IMR-90 (cell line): Measurements from ENCODE around the gene HSF2BP. TPM values are rescaled to one million over a fixed set of nuclear protein-coding genes. Genes with fewer than 3 reads are reported as not detected.

ENCODE experiments used
- ATAC-seq: fragments of 200-7000 bp; cut with Tn5 transposase; 2 replicates; pipeline ENCODE4 v1.9.1; 2020; ENCODE audit warnings: low read depth, mild to moderate bottlenecking, moderate library complexity
- BruUV-seq: library from RNA; stranded (reverse); fragments of 400-500 nt; replicated peaks from 2 replicates; lab custom pipeline; 2021; lab: Mats Ljungman, UMichigan
- CTCF ChIA-PET: fragments of 300-600 bp; formaldehyde crosslinking; extraction: SDS; loops from one replicate; lab custom pipeline; 2021; ENCODE audit warnings: antibody characterized with exemption; lab: Yijun Ruan, JAX
- POLR2A ChIA-PET: fragments of 300-600 bp; sonication (Branson Sonifier 250); formaldehyde crosslinking; loops from one replicate; lab custom pipeline; 2022; ENCODE audit warnings: antibody characterized with exemption; ENCODE audit not compliant: unreplicated experiment; lab: Charles Lee
- DNase-seq: peaks from one replicate; pipeline ENCODE4 v3.0.0; 2013
- H2AFZ ChIP-seq: replicated peaks from 2 replicates; pipeline ENCODE3; 2013; ENCODE audit warnings: low read length, mild to moderate bottlenecking; ENCODE audit not compliant: poor library complexity
- H2AK5ac ChIP-seq: 2 replicates; pipeline ENCODE4 v1.6.1; 2013; ENCODE audit warnings: low read depth, low read length, inconsistent platforms
- H2AK9ac ChIP-seq: replicated peaks from 2 replicates; pipeline ENCODE3; 2013; ENCODE audit warnings: mild to moderate bottlenecking, low read depth, low read length, moderate library complexity; ENCODE audit not compliant: poor library complexity
- H2BK120ac ChIP-seq: 2 replicates; pipeline ENCODE4 v1.6.1; 2013; ENCODE audit warnings: low read depth, low read length, inconsistent platforms
- H2BK15ac ChIP-seq: 3 replicates; pipeline ENCODE4 v1.6.1; 2013; ENCODE audit warnings: low read depth, low read length, inconsistent platforms
- H2BK20ac ChIP-seq: 2 replicates; pipeline ENCODE4 v1.6.1; 2013; ENCODE audit warnings: low read depth, mild to moderate bottlenecking, inconsistent platforms, low read length, moderate library complexity
- H2BK5ac ChIP-seq: 2 replicates; pipeline ENCODE4 v1.6.1; 2013; ENCODE audit warnings: mild to moderate bottlenecking, low read depth, low read length, inconsistent platforms; ENCODE audit not compliant: poor library complexity, severe bottlenecking
- H3K14ac ChIP-seq: replicated peaks from 2 replicates; pipeline ENCODE4 v1.6.1; 2013; ENCODE audit warnings: low read depth, low read length, inconsistent platforms
- H3K18ac ChIP-seq: 2 replicates; pipeline ENCODE4 v1.6.1; 2013; ENCODE audit warnings: low read depth, low read length, control low read depth
- H3K23ac ChIP-seq: 2 replicates; pipeline ENCODE4 v1.6.1; 2013; ENCODE audit warnings: low read depth, low read length, inconsistent platforms
- H3K27ac ChIP-seq: 2 replicates; pipeline ENCODE4 v1.5.1; 2013; ENCODE audit warnings: mild to moderate bottlenecking, control low read depth, low read length; ENCODE audit not compliant: insufficient read depth
- H3K27me3 ChIP-seq: 2 replicates; pipeline ENCODE4 v1.6.1; 2013; ENCODE audit warnings: low read length; ENCODE audit not compliant: control insufficient read depth, insufficient read depth
- H3K36me3 ChIP-seq: 2 replicates; pipeline ENCODE4 v1.6.1; 2013; ENCODE audit warnings: low read length, mixed read lengths; ENCODE audit not compliant: control insufficient read depth, insufficient read depth
- H3K4ac ChIP-seq: 2 replicates; pipeline ENCODE4 v1.6.1; 2013; ENCODE audit warnings: low read depth, low read length, inconsistent platforms
- H3K4me1 ChIP-seq: 2 replicates; pipeline ENCODE4 v1.6.1; 2013; ENCODE audit warnings: low read length, mixed read lengths; ENCODE audit not compliant: control insufficient read depth, insufficient read depth
- H3K4me2 ChIP-seq: 2 replicates; pipeline ENCODE4 v1.6.1; 2013; ENCODE audit warnings: low read depth, mild to moderate bottlenecking, control low read depth, low read length, moderate library complexity
- H3K4me3 ChIP-seq: 2 replicates; pipeline ENCODE4 v1.5.1; 2013; ENCODE audit warnings: low read depth, mild to moderate bottlenecking, control low read depth, low read length, moderate library complexity; ENCODE audit not compliant: insufficient read depth
- H3K56ac ChIP-seq: 2 replicates; pipeline ENCODE4 v1.6.1; 2013; ENCODE audit warnings: low read length, inconsistent platforms; ENCODE audit not compliant: insufficient read depth; ENCODE audit errors: extremely low read depth
- H3K79me1 ChIP-seq, 2 experiments: 2 replicates each; pipeline ENCODE4 v1.6.1; 2013; ENCODE audit warnings: low read length in 2 of 2, inconsistent platforms in 1 of 2, low read depth in 1 of 2
- H3K9ac ChIP-seq: 2 replicates; pipeline ENCODE4 v1.6.1; 2013; ENCODE audit warnings: low read depth, low read length, control low read depth
- H3K9me1 ChIP-seq: 2 replicates; pipeline ENCODE4 v1.6.1; 2013; ENCODE audit warnings: low read length, inconsistent platforms; ENCODE audit not compliant: insufficient read depth
- H3K9me3 ChIP-seq: 2 replicates; pipeline ENCODE4 v1.6.1; 2013; ENCODE audit warnings: low read length; ENCODE audit not compliant: control insufficient read depth, insufficient read depth
- H4K20me1 ChIP-seq: 2 replicates; pipeline ENCODE4 v1.6.1; 2013; ENCODE audit warnings: low read length, inconsistent platforms; ENCODE audit not compliant: insufficient read depth
- H4K5ac ChIP-seq: 2 replicates; pipeline ENCODE4 v1.6.1; 2013; ENCODE audit warnings: mild to moderate bottlenecking, low read depth, low read length, control low read depth
- H4K8ac ChIP-seq, 2 experiments: 2 replicates each; pipeline ENCODE4 v1.6.1; 2013; ENCODE audit warnings: low read depth in 2 of 2, low read length in 2 of 2, control low read depth in 1 of 2, inconsistent platforms in 1 of 2
- H4K91ac ChIP-seq: 2 replicates; pipeline ENCODE4 v1.6.1; 2013; ENCODE audit warnings: low read depth, low read length, inconsistent platforms; ENCODE audit not compliant: insufficient read depth
- CEBPB ChIP-seq: IDR thresholded peaks from 2 replicates; pipeline ENCODE4 v1.6.1; 2012; ENCODE audit warnings: low read depth, low read length, improper control_type of control experiment
- NFE2L2 ChIP-seq: fragments of 150-350 bp; IDR thresholded peaks from 2 replicates; pipeline ENCODE4 v1.6.1; 2016; ENCODE audit warnings: low read depth, mild to moderate bottlenecking, low read length
- WGBS, 2 experiments: methylation state at CpG; one replicate each; pipeline versions ENCODE4 v1.1.5 to v1.1.7; 2013; ENCODE audit warnings: missing lambda C conversion rate in 2 of 2; ENCODE audit not compliant: insufficient read length in 1 of 2; ENCODE audit errors: extremely low coverage in 2 of 2; 5-methylcytosine and 5-hydroxymethylcytosine counted together
- dilution Hi-C: fragments of 300-500 bp; cut with HindIII; formaldehyde crosslinking; loops from one replicate; pipeline ENCODE4 v1.14.3; 2018; ENCODE audit warnings: low sequenced_read_pairs; ENCODE audit not compliant: unreplicated experiment
- in situ Hi-C: fragments of 300-500 bp; cut with MboI; formaldehyde crosslinking; loops from 3 replicates; pipeline ENCODE4 v1.14.3; 2019; ENCODE audit warnings: low sequenced_read_pairs, inconsistent platforms, mixed read lengths
- intact Hi-C: fragments of 100-400 bp; cut with micrococcal nuclease; formaldehyde crosslinking; loops from 2 replicates; pipeline ENCODE4 v1.10.0; 2022
- polyA plus RNA-seq, 3 experiments: library from polyadenylated mRNA; depleted of rRNA; stranded (reverse); fragments of >200 nt; gene quantifications; 2 replicates each; pipeline ENCODE4 v1.2.3, GENCODE V29; 2012; ENCODE audit warnings: low replicate concordance in 1 of 3
- total RNA-seq: library from RNA; depleted of rRNA; stranded (reverse); fragments of >200 nt; gene quantifications from 2 replicates; pipeline ENCODE4 v1.2.3, GENCODE V29; 2012

The HSF2BP gene
- total and polyA plus RNA-seq, 2 of the 4 experiments (the other 2 are of a cell fraction), result 0.87 to 0.90 TPM

- no peak overlapping the region for H3K23ac ChIP-seq
- no peak overlapping the region for H3K14ac ChIP-seq
- H3K27me3 ChIP-seq, result no peaks in the 10 kb centered on the region; the same call in 1 of the 2 replicates
- peaks cover 4% of the 10 kb centered on the region for H3K4me1 ChIP-seq
- no peak overlapping the region for H4K91ac ChIP-seq
- H2BK120ac ChIP-seq, result peak overlapping the region; percentile 50
- peak overlapping the region; percentile 79; the same call in 1 of the 2 replicates for H3K27ac ChIP-seq
- DNase-seq, result peak; percentile 64
- WGBS, 2 experiments, result no CpG with 5 or more reads among the region's 3 CpGs
- peak overlapping the region; percentile 22; the same call in 1 of the 2 replicates for H3K56ac ChIP-seq
- no peaks in the 10 kb centered on the region for H3K79me1 ChIP-seq
- H3K9ac ChIP-seq, result no peak overlapping the region
- H3K4me2 ChIP-seq, result peak overlapping the region; percentile 8; the same call in 1 of the 2 replicates
- no peak overlapping the region for H2AK5ac ChIP-seq
- no peak overlapping the region for H2AFZ ChIP-seq
- no peak overlapping the region for H3K4me3 ChIP-seq
- intact Hi-C loops, result loop anchor here (1.0 to 2.0 kb wide), 2 partner anchors 12 to 18 kb away; no protein-coding TSS in a partner anchor
- H3K4ac ChIP-seq, result peak overlapping the region; percentile 14; the same call in 1 of the 2 replicates
- H3K36me3 ChIP-seq, result no peaks in the 10 kb centered on the region
- peak; percentile 96 for ATAC-seq
- H3K18ac ChIP-seq, result peak overlapping the region; percentile 25; the same call in 1 of the 2 replicates
- no TSS peak for BruUV-seq
- in situ Hi-C loops, result no loop called here
- H2AK9ac ChIP-seq, result no peak overlapping the region
- no peak overlapping the region for H2BK15ac ChIP-seq
- peaks cover 4% of the 10 kb centered on the region; the same call in 1 of the 2 replicates for H3K9me1 ChIP-seq
- H2BK20ac ChIP-seq, result peak overlapping the region; percentile 47; the same call in 1 of the 2 replicates
- H4K20me1 ChIP-seq, result no peaks in the 10 kb centered on the region
- H2BK5ac ChIP-seq, result peak overlapping the region; percentile 90
- H3K9me3 ChIP-seq, result peaks cover 3% of the 10 kb centered on the region; the same call in 1 of the 2 replicates
- CTCF ChIA-PET, result interaction anchor here (1.2 kb wide), 1 partner anchor 19 kb away, joined by 3 read pairs; no protein-coding TSS in a partner anchor
- no peak overlapping the region for H4K5ac ChIP-seq
- TF ChIP-seq CEBPB, result peak; percentile 48; the same call in 1 of the 2 replicates
- no peak for TF ChIP-seq NFE2L2
- peak overlapping the region in 1 of 2 experiments; percentile 41; a peak in 2 of 4 replicates for H4K8ac ChIP-seq
- POLR2A ChIA-PET, result no interaction called here
- dilution Hi-C loops, result no loop called here
These were observed 32.9 kb downstream of the HSF2BP start for GRCh38 chr21:43626390-43626789.
